ENCODE results near the gene STARD6. TPM values are rescaled to one million over a fixed set of nuclear protein-coding genes. Genes with fewer than 3 reads are reported as not detected.

Gene STARD6, protein sequence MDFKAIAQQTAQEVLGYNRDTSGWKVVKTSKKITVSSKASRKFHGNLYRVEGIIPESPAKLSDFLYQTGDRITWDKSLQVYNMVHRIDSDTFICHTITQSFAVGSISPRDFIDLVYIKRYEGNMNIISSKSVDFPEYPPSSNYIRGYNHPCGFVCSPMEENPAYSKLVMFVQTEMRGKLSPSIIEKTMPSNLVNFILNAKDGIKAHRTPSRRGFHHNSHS
- total RNA-seq: 0.33 TPM in 1 of 2 replicates, not detected in the other
- 0.39 and 0.42 TPM in 2 replicates for polyA plus RNA-seq
- 0.36 and 0.48 TPM in 2 replicates for polyA plus RNA-seq (2012)
- polyA minus RNA-seq (ENCODE audit: low replicate concordance): not detected in 2 replicates

- Histone ChIP-seq H2AFZ (ENCODE audit: low read length) (peak within 1 kb of the TSS; percentile 97), H3K79me2 (ENCODE audit: control insufficient read depth, insufficient read depth, low read length) (peaks cover 14% of the 10 kb centered on the region), H3K4me3 (replicated peaks in 1 of 4; ENCODE audit: control extremely low read depth in 1 of 4, insufficient read depth in 1 of 4, low read depth in 3 of 4, low read length in 4 of 4) (peak within 1 kb of the TSS; percentile 73 to 96 (median 88)), H3K4me1 (ENCODE audit: control insufficient read depth, extremely low read depth, insufficient read depth, low read length) (no peaks in the 10 kb centered on the region), H3K27me3 (ENCODE audit: control insufficient read depth, insufficient read depth, low read length) (no peaks in the 10 kb centered on the region), H4K20me1 (ENCODE audit: control insufficient read depth, extremely low read depth, insufficient read depth, low read length) (no peaks in the 10 kb centered on the region), H3K4me2 (ENCODE audit: extremely low read depth, insufficient read depth, low read length) (peak within 1 kb of the TSS; percentile 87), H3K36me3 (ENCODE audit: control insufficient read depth, insufficient read depth, low read length) (no peaks in the 10 kb centered on the region), H3K27ac (ENCODE audit: insufficient read depth, low read length) (peak within 1 kb of the TSS; percentile 84), H3K9me3 (ENCODE audit: control insufficient read depth, insufficient read depth, low read depth, low read length) (no peaks in the 10 kb centered on the region), H3K9ac (ENCODE audit: insufficient read depth, low read length) (peak within 1 kb of the TSS; percentile 65)
- peak; percentile 84 to 91 for DNase-seq (ENCODE audit: low read depth in 2 of 2)
- TF ChIP-seq CTCF (conservative IDR thresholded peaks at IDR 0.05 in 1 of 2, IDR thresholded peaks at IDR 0.05 in 1 of 2; ENCODE audit: low read depth in 1 of 2, low read length in 2 of 2) (peak; percentile 13 to 24), EZH2 (IDR thresholded peaks at IDR 0.05; ENCODE audit: low read length, missing control alignments) (no peak)
Observed at GRCh38 chr18:54357660-54358494, at the start of gene STARD6, which contains the start of gene C18orf54. Gene STARD6, minus strand, starts transcription at chr18:54357858. Its CDS starts 3,285 bp downstream, at chr18:54354573. Gene C18orf54, plus strand, starts transcription at chr18:54357906. Its CDS starts 2,667 bp downstream, at chr18:54360573.

DNA sequence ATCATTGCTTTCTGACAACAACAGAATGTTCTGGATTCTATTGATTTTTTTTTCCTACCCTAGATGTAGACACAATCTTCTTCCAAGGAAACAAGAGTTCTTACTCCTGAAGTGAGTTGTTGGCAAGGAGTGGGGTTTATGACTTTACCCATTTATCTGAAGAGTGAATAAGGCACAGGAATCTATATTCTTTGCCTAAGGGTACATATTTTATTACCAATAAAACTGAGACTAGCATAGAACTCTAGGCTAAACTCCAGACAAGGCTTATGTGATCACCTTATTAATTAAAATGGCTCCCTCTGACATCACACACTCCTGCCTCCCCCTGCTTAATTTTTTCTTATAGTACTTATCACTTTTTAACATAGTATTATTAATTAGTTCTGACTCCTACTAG lies 47.6 kb upstream of the STARD6 start:
- Histone ChIP-seq H3K36me3 (ENCODE audit: control insufficient read depth, insufficient read depth, low read length) (no peaks in the 10 kb centered on the region), H3K9ac (ENCODE audit: insufficient read depth, low read length) (no peak overlapping the region), H3K27me3 (ENCODE audit: control insufficient read depth, insufficient read depth, low read length) (no peaks in the 10 kb centered on the region), H3K9me3 (ENCODE audit: control insufficient read depth, insufficient read depth, low read depth, low read length) (no peaks in the 10 kb centered on the region), H3K4me1 (ENCODE audit: control insufficient read depth, extremely low read depth, insufficient read depth, low read length) (no peaks in the 10 kb centered on the region), H4K20me1 (ENCODE audit: control insufficient read depth, extremely low read depth, insufficient read depth, low read length) (no peaks in the 10 kb centered on the region), H3K27ac (ENCODE audit: insufficient read depth, low read length) (no peak overlapping the region), H2AFZ (ENCODE audit: low read length) (no peak overlapping the region), H3K4me2 (ENCODE audit: extremely low read depth, insufficient read depth, low read length) (no peak overlapping the region), H3K79me2 (ENCODE audit: control insufficient read depth, insufficient read depth, low read length) (no peaks in the 10 kb centered on the region), H3K4me3 (replicated peaks in 1 of 4; ENCODE audit: control extremely low read depth in 1 of 4, insufficient read depth in 1 of 4, low read depth in 3 of 4, low read length in 4 of 4) (no peak overlapping the region)
- TF ChIP-seq EZH2 (IDR thresholded peaks at IDR 0.05; ENCODE audit: low read length, missing control alignments) (no peak), CTCF (conservative IDR thresholded peaks at IDR 0.05 in 1 of 2, IDR thresholded peaks at IDR 0.05 in 1 of 2; ENCODE audit: low read depth in 1 of 2, low read length in 2 of 2) (no peak)
- DNase-seq (ENCODE audit: low read depth in 2 of 2): no peak

DNA sequence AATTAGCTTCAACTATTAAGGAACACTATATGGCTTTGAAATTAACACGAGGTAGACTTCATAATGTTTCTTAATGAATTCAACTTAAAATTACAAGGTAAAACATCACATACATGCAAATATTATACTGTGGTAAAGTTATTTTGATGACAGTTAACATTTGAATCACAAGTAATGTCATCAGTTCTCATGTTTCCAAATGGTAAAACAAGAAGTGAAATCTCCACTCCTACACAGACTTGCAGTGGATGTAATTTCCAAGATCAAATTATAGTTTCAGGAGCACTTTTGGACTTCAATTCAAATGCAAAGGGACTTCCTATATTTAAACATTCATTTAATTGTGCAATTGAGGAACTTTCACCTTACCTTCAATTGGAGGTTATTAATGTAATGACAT lies 39.1 kb upstream of the STARD6 start:
- Histone ChIP-seq H3K79me2 (ENCODE audit: control insufficient read depth, insufficient read depth, low read length) (no peaks in the 10 kb centered on the region), H3K36me3 (ENCODE audit: control insufficient read depth, insufficient read depth, low read length) (no peaks in the 10 kb centered on the region), H3K27me3 (ENCODE audit: control insufficient read depth, insufficient read depth, low read length) (no peaks in the 10 kb centered on the region), H3K4me3 (replicated peaks in 1 of 4; ENCODE audit: control extremely low read depth in 1 of 4, insufficient read depth in 1 of 4, low read depth in 3 of 4, low read length in 4 of 4) (no peak overlapping the region), H3K4me2 (ENCODE audit: extremely low read depth, insufficient read depth, low read length) (no peak overlapping the region), H3K4me1 (ENCODE audit: control insufficient read depth, extremely low read depth, insufficient read depth, low read length) (no peaks in the 10 kb centered on the region), H3K9me3 (ENCODE audit: control insufficient read depth, insufficient read depth, low read depth, low read length) (no peaks in the 10 kb centered on the region), H2AFZ (ENCODE audit: low read length) (no peak overlapping the region), H3K27ac (ENCODE audit: insufficient read depth, low read length) (no peak overlapping the region), H4K20me1 (ENCODE audit: control insufficient read depth, extremely low read depth, insufficient read depth, low read length) (no peaks in the 10 kb centered on the region), H3K9ac (ENCODE audit: insufficient read depth, low read length) (no peak overlapping the region)
- TF ChIP-seq EZH2 (IDR thresholded peaks at IDR 0.05; ENCODE audit: low read length, missing control alignments): no peak
- TF ChIP-seq CTCF (conservative IDR thresholded peaks at IDR 0.05 in 1 of 2, IDR thresholded peaks at IDR 0.05 in 1 of 2; ENCODE audit: low read depth in 1 of 2, low read length in 2 of 2): no peak
- no peak for DNase-seq (ENCODE audit: low read depth in 2 of 2)

Measured in fibroblast of lung (primary cell).